ENCODE data around the gene OVOL3. TPM values are rescaled to one million over a fixed set of nuclear protein-coding genes. Genes with fewer than 3 reads are reported as not detected.

The OVOL3 gene
- total RNA-seq, 2 experiments from 2014 or later, result not detected

DNA sequence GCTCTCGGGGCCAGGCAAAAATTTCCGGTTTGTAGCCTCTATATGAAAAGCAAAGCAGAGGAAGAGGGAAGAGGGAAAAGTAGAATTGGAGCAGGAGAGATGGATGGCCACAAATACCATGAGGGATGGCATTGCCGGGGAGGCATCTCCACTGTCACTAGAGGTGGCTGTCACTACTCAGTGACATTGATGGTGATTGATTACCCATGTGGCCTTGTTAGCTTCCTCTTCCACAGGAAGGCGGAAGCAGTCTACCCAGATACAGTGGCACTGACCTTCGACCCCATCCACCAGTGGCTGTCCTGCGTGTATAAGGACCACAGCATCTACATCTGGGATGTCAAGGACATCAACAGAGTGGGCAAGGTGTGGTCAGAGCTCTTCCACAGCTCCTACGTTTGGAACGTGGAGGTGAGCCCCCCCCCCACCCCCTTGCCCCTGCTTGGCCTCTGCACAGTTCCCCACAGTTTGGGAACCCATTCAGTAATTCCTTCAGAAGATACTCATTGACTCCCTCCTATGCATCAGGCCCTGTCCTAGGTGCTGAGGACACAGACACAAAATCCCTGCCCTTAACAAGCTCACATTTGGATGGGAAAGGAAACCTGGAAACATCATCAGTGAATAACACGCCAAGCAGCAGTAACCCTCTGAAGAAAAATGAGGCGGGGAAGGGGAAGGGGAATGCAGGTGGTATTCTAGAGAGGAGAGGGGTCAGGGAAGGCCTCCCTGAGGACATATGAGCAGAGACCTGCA lies 37.6 kb upstream of the OVOL3 start:
- BruUV-seq (replicated peaks), result no TSS peak
- no peaks in the 10 kb centered on the region for H4K20me1 ChIP-seq (ENCODE audit: insufficient read depth, low read length)
- TF ChIP-seq CTCF (conservative IDR thresholded peaks at IDR 0.05; ENCODE audit: low read length) (no peak), EZH2phosphoT487 (IDR thresholded peaks at IDR 0.05; ENCODE audit: borderline replicate concordance, low read depth, low read length) (no peak)
- no peaks in the 10 kb centered on the region for H3K4me1 ChIP-seq (ENCODE audit: insufficient read depth, low read length, poor library complexity, severe bottlenecking)
- H3K79me2 ChIP-seq (ENCODE audit: insufficient read depth, low read depth, low read length), result no peaks in the 10 kb centered on the region
- no peak overlapping the region for H2AFZ ChIP-seq (ENCODE audit: low read length)
- ChIA-PET POLR2A (no interaction called here), CTCF (ENCODE audit: unreplicated experiment) (no interaction called here)
- H3K9me3 ChIP-seq (ENCODE audit: low read length), result no peaks in the 10 kb centered on the region
- no peak overlapping the region for H3K4me2 ChIP-seq (ENCODE audit: low read length)
- H3K4me3 ChIP-seq (ENCODE audit: low read depth, low read length, poor library complexity, severe bottlenecking), result no peak overlapping the region
- no peak for DNase-seq (ENCODE audit: low spot score)
- no peak overlapping the region for H3K27ac ChIP-seq (ENCODE audit: low read depth, low read length, poor library complexity, severe bottlenecking)
- intact Hi-C loops (cut with micrococcal nuclease; ENCODE audit: unreplicated experiment), result no loop called here
- H3K9me2 ChIP-seq (ENCODE audit: insufficient read depth, low read length), result no peaks in the 10 kb centered on the region
- H3K36me3 ChIP-seq (ENCODE audit: insufficient read depth, low read length), result peaks cover 92% of the 10 kb centered on the region

DNA sequence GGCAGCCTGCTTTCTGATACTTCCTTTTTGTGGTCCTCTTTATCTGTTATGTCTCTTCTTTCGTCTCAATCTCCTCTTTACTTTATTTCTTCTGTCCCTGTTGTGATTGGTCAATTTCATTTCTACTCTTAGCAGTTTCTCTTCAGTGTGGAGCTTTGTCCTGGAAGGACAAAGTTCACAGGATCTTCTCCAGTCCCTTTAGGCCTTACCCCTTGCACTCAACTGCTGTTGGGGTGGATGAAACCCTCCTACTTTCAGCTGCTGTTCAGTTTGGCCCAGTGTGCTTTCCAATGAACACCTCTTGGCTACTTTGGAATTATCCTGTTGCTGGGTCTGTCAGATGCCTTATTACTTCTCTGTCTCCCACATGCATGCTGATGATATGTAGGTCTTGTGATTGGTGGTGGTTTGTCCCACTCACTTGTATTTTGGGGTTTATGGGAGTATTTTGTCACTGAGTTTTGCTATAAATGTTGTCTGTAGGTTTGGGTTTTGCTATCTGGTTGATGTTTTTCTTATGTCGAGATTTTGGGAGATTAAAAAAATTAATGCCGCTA lies 31.5 kb upstream of the OVOL3 start:
- intact Hi-C loops (cut with micrococcal nuclease; ENCODE audit: unreplicated experiment), result no loop called here
- CTCF ChIA-PET (ENCODE audit: unreplicated experiment), result no interaction called here
- H3K36me3 ChIP-seq (ENCODE audit: insufficient read depth, low read length), result peaks cover 93% of the 10 kb centered on the region
- H4K20me1 ChIP-seq (ENCODE audit: insufficient read depth, low read length), result no peaks in the 10 kb centered on the region
- POLR2A ChIA-PET, result no interaction called here
- H3K79me2 ChIP-seq (ENCODE audit: insufficient read depth, low read depth, low read length), result 0 out of 2 replicates have a peak, but pooled peaks cover 5% of the 10 kb centered on the region
- no peak overlapping the region for H2AFZ ChIP-seq (ENCODE audit: low read length)
- no peaks in the 10 kb centered on the region for H3K9me3 ChIP-seq (ENCODE audit: low read length)
- TF ChIP-seq EZH2phosphoT487 (IDR thresholded peaks at IDR 0.05; ENCODE audit: borderline replicate concordance, low read depth, low read length), result no peak
- TF ChIP-seq CTCF (conservative IDR thresholded peaks at IDR 0.05; ENCODE audit: low read length), result no peak
- DNase-seq (ENCODE audit: low spot score), result no peak
- H3K4me1 ChIP-seq (ENCODE audit: insufficient read depth, low read length, poor library complexity, severe bottlenecking), result no peaks in the 10 kb centered on the region
- BruUV-seq (replicated peaks), result no TSS peak
- no peak overlapping the region for H3K4me3 ChIP-seq (ENCODE audit: low read depth, low read length, poor library complexity, severe bottlenecking)
- no peak overlapping the region for H3K27ac ChIP-seq (ENCODE audit: low read depth, low read length, poor library complexity, severe bottlenecking)
- H3K9me2 ChIP-seq (ENCODE audit: insufficient read depth, low read length), result no peaks in the 10 kb centered on the region
- no peak overlapping the region for H3K4me2 ChIP-seq (ENCODE audit: low read length)

GRCh38 chr19:36081385-36081784 lies 29.6 kb upstream of the OVOL3 start:
- TF ChIP-seq CTCF (conservative IDR thresholded peaks at IDR 0.05; ENCODE audit: low read length), result no peak
- TF ChIP-seq EZH2phosphoT487 (IDR thresholded peaks at IDR 0.05; ENCODE audit: borderline replicate concordance, low read depth, low read length), result no peak
- Histone ChIP-seq H3K79me2 (ENCODE audit: insufficient read depth, low read depth, low read length) (0 out of 2 replicates have a peak, but pooled peaks cover 5% of the 10 kb centered on the region), H3K4me1 (ENCODE audit: insufficient read depth, low read length, poor library complexity, severe bottlenecking) (no peaks in the 10 kb centered on the region), H4K20me1 (ENCODE audit: insufficient read depth, low read length) (no peaks in the 10 kb centered on the region), H3K9me2 (ENCODE audit: insufficient read depth, low read length) (no peaks in the 10 kb centered on the region), H3K9me3 (ENCODE audit: low read length) (no peaks in the 10 kb centered on the region), H3K4me2 (ENCODE audit: low read length) (no peak overlapping the region), H3K27ac (ENCODE audit: low read depth, low read length, poor library complexity, severe bottlenecking) (no peak overlapping the region), H3K36me3 (ENCODE audit: insufficient read depth, low read length) (peaks cover 93% of the 10 kb centered on the region), H3K4me3 (ENCODE audit: low read depth, low read length, poor library complexity, severe bottlenecking) (no peak overlapping the region), H2AFZ (ENCODE audit: low read length) (no peak overlapping the region)
- DNase-seq (ENCODE audit: low spot score), result no peak
- intact Hi-C loops (cut with micrococcal nuclease; ENCODE audit: unreplicated experiment), result no loop called here
- no TSS peak for BruUV-seq (replicated peaks)
- ChIA-PET POLR2A (interaction anchor here (1.1 kb wide), 1 partner anchor 10 kb away, joined by 3 read pairs; no protein-coding TSS in a partner anchor), CTCF (ENCODE audit: unreplicated experiment) (no interaction called here)

Data from OCI-LY7 (cell line).